ENCODE results near the gene SIX5. TPM values are rescaled to one million over a fixed set of nuclear protein-coding genes. Genes with fewer than 3 reads are reported as not detected.

The SIX5 gene
- total RNA-seq, 1 experiment from 2014 or later: 38.7 TPM

- ChIA-PET CTCF (no interaction called here), POLR2A (no interaction called here)
- DNase-seq (ENCODE audit: low read depth, low spot score): no peak
- Histone ChIP-seq H3K4me3 (ENCODE audit: low read depth in 2 of 2, low read length in 2 of 2) (no peak overlapping the region), H3K4me1 (ENCODE audit: control insufficient read depth, insufficient read depth, low read length) (peaks cover 19% of the 10 kb centered on the region), H3K9me3 (ENCODE audit: control insufficient read depth, insufficient read depth, low read depth, low read length) (no peaks in the 10 kb centered on the region), H3K27me3 (ENCODE audit: control insufficient read depth, insufficient read depth, low read length) (no peaks in the 10 kb centered on the region), H3K27ac (ENCODE audit: low read length) (no peak overlapping the region), H3K36me3 (ENCODE audit: control insufficient read depth, insufficient read depth, low read length) (no peaks in the 10 kb centered on the region)
- intact Hi-C loops (cut with micrococcal nuclease; ENCODE audit: unreplicated experiment) (no loop called here), in situ Hi-C loops (cut with HindIII; ENCODE audit: low pct_unique_long_range_greater_than_20kb, low sequenced_read_pairs) (no loop called here)
- ATAC-seq: no peak
- no TSS peak for BruUV-seq (replicated peaks)
- TF ChIP-seq POLR2AphosphoS5 (IDR thresholded peaks at IDR 0.05; ENCODE audit: low read depth, low read length) (no peak), SIN3A (IDR thresholded peaks at IDR 0.05; ENCODE audit: borderline replicate concordance, insufficient read depth, low read depth, low read length) (no peak), TCF7L2 (IDR thresholded peaks at IDR 0.05; ENCODE audit: low read depth, low read length) (no peak), CTCF (IDR thresholded peaks at IDR 0.05) (no peak), REST (IDR thresholded peaks at IDR 0.05; ENCODE audit: insufficient read depth in 1 of 2, low read depth in 2 of 2, low read length in 1 of 2) (no peak)
Measured at GRCh38 chr19:45777395-45777961, 8.4 kb upstream of the SIX5 start.

- POLR2A ChIA-PET: no interaction called here
- BruUV-seq (replicated peaks): no TSS peak
Measured at GRCh38 chr19:45774765-45775164, 5.7 kb upstream of the SIX5 start.

More at GRCh38 chr19:45774765-45775164, 5.7 kb upstream of the SIX5 start:
- DNase-seq (ENCODE audit: low read depth, low spot score) (no peak), ATAC-seq (no peak)
- no peaks in the 10 kb centered on the region; the same call in 1 of the 2 replicates for H3K36me3 ChIP-seq (ENCODE audit: control insufficient read depth, insufficient read depth, low read length)
- in situ Hi-C loops (cut with HindIII; ENCODE audit: low pct_unique_long_range_greater_than_20kb, low sequenced_read_pairs) (no loop called here), intact Hi-C loops (cut with micrococcal nuclease; ENCODE audit: unreplicated experiment) (no loop called here)
- no peaks in the 10 kb centered on the region for H3K27me3 ChIP-seq (ENCODE audit: control insufficient read depth, insufficient read depth, low read length)
- H3K9me3 ChIP-seq (ENCODE audit: control insufficient read depth, insufficient read depth, low read depth, low read length): no peaks in the 10 kb centered on the region
- H3K27ac ChIP-seq (ENCODE audit: low read length): no peak overlapping the region
- H3K4me3 ChIP-seq (ENCODE audit: low read depth in 2 of 2, low read length in 2 of 2): no peak overlapping the region
- CTCF ChIA-PET: no interaction called here
- H3K4me1 ChIP-seq (ENCODE audit: control insufficient read depth, insufficient read depth, low read length): peaks cover 20% of the 10 kb centered on the region
- TF ChIP-seq CTCF (IDR thresholded peaks at IDR 0.05): no peak
- TF ChIP-seq TCF7L2 (IDR thresholded peaks at IDR 0.05; ENCODE audit: low read depth, low read length): no peak
- TF ChIP-seq SIN3A (IDR thresholded peaks at IDR 0.05; ENCODE audit: borderline replicate concordance, insufficient read depth, low read depth, low read length): no peak
- TF ChIP-seq POLR2AphosphoS5 (IDR thresholded peaks at IDR 0.05; ENCODE audit: low read depth, low read length): no peak
- no peak for TF ChIP-seq REST (IDR thresholded peaks at IDR 0.05; ENCODE audit: insufficient read depth in 1 of 2, low read depth in 2 of 2, low read length in 1 of 2)
